NCI-H748 (cell line): Measurements from ENCODE around the gene ZNF710.

Experiments
- DNase-seq: peaks from one replicate; lab custom pipeline; 2025; ENCODE audit not compliant: unreplicated experiment; lab: John Stamatoyannopoulos, UW

The ZNF710 gene

DNA sequence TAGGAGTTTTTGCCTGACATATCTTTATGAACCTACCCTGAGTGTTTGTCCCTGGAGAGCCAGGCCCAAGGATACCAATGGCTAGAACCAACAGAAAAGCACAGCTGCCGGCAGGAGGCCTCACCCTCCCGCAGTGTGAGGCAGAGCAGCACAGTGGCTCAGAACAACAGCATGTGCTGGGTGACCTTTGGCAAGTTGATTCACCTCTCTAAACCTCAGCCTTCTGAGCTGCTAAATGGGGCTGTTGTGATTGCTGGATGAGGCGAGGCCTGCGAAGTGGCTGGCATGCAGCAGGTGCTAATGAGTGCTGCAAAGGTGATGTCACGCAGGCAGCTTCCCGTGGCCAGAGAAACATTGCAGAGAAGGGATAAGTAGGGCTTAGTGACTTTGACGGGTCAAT, 77.8 kb downstream of the ZNF710 start:
- DNase-seq = no peak

DNA sequence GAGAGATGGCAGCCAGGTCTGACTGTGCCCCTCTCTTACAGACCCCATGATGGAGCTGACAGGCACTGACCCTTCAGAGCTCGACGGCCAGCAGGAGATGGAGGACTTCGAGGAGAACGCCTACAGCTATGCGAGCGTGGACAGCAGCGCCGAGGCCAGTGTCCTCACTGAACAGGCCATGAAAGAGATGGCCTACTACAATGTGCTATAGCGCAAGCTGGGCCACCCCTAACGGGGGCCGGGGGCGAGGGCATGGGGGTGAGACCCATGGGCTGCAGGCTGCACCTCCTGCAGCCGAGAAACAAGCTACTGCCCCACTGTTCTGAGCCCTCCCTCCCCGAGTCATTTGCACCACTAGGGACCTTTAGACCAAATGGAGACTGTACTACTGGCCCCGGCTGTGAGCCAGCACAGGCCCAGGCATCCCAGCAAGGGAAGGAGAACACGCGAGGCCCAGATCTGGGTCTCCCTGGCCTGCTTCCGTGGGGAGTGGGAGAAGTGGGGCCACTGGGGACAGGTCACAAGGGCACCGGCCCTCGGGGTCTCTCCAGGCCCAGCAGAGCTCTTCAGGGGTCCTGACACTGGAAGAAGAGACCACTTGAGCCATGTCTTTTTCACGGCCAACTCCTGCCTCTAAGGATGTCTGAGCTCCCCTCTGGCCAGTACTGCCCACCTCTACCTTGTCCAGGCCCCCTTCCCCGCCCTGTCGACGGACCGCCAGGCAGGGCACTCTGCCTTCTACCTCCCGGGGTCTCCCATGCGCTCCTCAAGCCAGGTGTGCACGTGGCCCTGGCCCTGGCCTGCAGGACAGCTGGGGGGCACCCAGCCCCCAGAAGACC, 78.7 kb downstream of the ZNF710 start:
- no peak for DNase-seq

DNA sequence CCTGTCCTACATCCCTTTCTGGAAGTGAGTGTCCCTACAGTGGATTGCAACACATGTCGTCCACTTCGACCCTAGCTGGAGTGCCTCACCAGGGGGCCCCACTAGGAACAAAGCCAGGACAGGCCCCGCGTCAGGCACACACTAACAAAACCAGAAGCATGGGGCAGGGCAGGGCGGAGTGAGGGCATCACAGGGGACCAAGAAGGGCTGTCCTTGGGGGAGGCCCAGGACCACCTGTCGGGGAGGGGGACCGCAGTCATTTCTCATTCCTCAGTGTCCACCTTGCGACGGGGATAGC, 79.3 kb downstream of the ZNF710 start:
- DNase-seq = no peak

DNA sequence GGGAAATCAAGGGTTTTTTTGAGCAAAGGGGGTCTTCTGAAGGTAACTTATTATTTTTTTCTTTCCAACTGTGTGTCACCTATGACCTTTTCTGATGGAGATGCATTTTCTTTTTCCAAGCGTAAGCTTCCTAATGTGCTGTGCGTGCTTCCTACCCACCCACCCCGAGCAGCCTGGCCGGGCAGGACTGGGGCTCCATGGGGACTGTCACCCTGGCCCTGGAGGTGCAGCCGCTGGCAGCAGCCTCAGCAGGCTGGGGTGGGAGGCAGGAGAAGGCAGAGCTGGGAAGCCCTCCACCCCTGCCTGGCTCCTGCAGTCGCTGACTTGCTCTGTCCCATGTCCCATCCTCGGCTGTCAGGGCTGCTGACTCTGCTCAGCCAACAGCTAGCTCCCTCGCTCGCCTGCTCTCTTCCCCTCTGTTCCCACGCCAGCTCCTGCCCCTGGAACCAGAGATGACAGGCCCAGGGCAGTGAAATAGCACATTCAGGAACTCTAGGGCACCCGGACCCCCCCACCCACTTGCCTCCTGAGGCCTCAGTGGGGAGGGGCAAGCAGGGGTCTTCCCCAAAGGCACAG, 79.8 kb downstream of the ZNF710 start:
- no peak for DNase-seq

DNA sequence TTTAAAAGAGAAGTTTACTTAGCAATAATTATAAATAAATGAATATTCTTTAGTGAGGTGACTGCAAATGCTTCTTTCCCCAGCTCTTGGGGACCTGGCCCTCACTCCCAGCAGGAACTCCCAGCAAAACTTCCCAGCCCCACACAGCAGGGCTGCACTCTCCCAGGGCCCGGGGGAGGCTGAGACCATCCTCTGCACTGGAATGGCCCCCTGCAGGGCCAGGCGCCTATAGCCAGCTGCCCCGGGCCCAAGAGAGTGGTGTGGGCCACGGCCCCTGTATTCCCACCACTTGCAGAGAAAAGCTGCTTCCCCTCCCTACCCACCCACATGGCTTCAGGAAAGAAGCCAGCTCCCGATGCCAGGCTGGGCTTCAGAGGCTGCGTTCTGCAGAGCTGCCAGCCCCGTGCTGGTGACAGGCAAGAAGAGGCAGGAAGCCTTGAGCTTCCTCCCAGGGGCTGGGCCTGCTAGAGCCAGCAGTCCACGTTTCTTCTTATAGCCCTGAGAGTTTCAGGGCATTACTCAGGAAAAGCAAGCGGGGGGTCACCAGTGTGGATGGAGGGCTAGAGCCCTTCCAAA, 81.1 kb downstream of the ZNF710 start:
- DNase-seq = no peak

DNA sequence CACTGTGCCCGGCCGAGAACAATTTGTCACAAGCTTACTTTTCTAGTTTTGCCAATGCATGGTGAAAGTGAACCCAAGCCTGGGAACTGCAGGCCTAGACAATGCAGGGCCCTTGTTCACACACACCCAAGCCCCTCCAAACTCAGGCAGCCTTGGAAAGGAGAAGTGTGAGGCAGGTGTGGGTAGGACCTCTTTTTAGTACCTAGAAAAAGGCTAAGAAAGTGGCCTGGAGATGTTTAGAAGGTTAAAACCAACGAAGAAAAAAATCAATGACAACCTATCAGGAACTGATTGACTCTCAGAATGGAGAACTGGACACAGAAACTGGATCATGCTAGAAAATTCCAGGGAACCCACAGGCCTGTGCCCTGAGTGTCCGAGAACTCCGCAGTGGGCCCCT, 82.3 kb downstream of the ZNF710 start:
- no peak for DNase-seq

DNA sequence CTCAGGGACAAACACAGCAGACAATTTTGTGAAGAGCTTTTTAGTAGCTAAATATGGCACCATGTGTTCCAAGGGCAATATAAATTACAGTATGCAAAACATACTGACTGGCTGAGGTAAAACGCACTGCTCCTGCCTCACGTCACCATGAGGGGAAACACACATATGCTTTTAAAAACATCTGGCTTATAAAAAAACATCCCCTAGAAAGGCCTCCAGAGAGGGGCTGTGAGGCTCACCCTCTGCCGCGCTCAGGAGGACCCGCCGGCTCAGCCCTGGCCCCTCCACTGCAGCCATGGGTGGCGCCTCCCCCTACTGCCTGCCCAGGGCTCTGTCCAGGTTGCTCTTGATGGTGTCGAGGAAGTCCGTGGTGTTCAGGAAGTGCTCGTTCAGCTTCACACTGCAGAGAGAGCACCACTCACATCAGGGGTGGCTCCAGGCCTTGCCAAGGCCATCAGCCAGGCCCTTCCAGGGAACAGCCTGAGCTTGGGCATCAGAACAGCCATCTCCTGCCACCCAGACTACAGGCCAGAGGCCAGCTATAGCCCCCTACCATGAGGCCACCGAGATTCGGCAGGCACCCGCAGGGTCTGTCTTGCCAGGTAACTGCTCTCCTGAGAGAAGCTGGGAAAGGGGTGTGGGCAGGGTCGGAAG, 83.0 kb downstream of the ZNF710 start:
- DNase-seq = no peak

DNA sequence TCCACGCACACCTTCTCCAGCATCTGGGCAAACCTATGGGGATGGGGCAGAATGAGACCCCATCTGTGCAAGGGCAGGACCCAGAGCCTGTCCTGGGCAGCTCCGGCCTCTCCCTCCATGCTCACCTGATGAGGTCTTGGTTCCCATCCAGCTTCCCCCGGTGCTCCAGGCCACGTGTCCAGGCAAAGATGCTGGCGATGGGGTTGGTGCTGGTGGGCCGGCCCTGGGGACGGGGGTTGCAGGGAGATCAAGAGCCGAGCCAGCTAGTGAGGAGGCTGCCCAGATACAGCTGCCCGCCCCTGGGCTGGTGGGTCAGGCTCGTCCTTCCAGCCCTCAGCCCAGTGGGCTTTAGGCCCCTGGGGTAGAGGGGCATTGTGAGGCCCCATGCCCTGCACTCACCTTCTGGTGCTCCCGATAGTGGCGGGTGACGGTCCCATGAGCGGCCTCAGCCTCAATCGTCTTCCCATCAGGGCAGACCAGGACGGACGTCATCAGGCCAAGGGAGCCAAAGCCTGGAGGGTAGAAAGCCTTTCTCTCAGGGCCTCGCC, 83.8 kb downstream of the ZNF710 start:
- DNase-seq = no peak

DNA sequence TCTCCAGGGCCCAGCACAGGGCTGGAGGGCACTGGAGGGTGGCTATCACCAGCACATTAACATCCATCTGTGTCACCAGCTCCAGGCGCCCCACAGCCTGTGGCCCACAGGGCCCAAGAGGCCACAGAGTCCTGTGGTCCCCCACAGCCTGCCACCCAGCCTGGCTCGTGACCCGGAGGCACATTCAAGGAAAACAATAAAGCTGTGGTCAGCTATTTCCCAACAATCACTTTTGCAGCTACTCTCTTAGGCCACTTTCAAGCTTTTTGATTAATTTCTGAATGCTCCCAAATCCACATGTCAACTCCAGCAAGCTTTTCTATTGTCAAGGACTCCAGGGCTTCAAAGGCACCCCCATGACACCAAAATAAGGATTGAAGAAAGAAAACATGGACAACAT, 84.4 kb downstream of the ZNF710 start:
- DNase-seq = no peak

DNA sequence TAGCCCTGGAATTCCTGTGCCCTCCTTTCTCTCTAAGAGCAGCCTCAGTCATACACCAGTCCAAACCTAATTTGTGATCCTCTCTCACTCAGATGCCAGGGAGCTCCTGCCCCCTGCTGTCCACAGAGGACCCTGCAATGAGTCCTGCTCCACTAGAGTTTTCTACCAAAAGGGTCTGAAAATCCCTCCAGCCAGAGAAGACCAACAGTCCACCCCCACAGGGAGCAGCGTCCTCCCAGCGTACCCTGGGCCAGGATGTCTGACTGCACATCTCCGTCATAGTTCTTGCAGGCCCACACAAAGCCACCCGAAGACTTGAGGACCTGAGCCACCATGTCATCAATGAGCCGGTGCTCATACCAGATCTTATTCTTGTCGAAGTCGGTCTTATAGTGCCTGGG, 85.7 kb downstream of the ZNF710 start:
- peak; percentile 40 for DNase-seq

DNA sequence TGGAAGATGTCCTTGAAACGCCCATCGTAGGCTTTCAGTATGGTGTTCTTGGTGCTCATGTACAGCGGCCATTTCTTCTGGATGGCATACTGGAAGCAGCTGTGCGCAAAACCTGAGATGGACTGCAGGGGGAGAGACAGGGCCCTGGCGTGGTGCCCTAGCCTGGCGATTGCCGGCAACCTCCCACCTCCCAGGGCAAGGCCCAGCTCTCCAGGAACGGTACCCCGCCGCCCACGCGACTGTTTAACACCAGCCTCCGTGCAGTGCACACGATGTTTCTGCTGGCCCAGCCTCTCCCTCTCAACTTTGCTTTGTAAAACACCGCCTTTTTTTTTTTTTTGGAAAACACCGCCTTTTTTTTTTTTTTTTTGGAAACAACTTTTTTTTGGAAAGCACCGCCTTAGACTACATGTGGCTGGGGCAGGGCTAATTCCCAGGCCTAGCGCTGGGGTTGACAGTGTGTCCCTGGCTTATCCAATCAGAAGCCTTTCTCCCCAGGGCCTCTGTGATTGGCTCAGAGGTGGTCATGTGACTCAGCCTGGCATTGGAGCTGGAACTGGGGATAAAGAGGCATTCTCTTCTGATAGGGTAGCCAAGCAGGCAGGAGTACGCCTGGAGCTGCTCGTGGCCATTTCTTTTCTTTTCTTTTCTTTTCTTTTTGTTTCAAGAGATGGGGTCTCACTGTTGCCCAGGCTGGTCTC, 86.5 kb downstream of the ZNF710 start:
- DNase-seq = no peak

DNA sequence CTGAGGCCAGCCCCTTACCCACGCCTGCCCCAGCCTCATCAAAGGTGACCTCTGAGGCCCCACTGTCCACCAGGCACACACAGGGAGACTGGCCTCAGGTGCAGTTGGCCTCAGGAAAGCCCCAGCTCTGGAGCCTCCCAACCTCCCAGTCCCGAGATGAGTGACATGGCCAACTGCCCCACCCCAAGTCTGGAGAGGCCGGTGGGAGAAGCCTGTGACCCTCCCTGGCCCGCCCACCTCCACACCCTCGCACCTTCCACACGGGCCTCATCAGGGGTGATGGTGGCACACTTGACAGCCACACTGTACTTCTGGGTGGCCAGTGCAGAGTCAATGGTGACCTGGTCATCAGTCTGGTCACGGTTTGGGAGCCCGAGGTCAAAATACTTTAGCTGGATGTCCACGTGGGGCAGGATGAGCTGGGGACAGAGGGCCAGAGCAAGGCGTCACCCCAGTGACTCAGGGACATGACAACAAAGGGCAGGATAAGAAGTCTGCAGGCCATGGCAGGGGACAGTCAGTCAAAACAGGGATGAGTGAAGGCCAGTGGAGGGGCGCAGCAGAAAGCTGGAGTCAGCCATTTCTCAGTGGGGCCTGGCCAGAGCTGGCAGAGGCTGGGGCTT, 89.2 kb downstream of the ZNF710 start:
- DNase-seq = no peak

DNA sequence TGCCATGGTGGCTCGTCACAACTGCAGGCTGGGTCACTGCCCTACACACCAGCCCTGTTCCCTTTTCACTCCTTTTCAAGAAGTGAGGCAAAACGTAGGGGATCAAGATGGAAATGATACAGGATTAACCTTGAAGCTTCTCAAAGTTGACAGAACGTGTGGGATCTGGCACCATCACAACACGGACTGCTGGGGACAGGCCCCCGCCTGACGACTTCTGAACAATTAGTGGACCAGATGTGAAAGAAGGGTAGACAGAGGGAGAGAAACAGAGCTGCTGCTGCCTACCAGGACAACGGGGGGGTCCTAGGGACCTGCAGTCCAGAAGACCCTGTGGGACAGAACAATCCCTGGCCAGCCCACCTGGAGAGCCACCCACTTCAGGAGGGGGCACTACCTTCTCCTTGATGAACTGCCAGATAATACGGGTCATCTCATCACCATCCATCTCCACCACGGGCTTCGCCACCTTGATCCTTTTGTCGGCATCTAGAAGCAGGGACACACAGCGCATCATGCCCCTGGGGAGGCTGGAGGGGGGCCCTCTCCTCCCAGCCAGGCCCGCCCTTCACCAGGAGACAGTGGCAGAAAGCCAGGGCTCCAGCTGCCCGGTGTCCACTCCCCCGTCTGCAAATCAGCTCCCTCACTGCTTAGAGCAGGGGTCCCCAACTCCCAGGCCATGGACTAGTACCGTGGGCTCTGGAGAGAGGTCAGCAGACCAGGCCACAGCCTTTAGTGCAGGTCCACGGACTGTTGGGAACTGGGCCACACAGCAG, 90.2 kb downstream of the ZNF710 start:
- DNase-seq = no peak

DNA sequence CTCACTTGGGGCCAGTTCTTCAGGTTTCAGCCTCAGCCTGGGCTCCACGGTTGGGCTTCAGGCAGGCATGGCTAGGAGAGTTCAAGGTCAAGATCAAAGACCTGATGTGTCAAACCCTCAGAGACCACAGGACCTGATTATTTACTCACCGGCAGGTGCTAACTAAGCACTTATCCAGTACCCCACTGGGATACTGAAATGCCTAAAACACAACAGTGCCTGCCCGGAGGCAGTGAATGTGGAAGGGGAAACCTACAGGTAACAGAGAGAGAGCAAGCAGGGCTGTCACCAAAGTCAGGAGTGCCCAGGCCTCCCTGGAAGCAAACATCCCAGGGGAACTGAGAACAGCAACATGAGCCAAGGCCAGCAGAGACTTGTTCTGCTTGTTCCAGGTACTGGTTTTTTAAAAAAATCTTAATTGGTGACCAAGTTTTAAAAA, 94.4 kb downstream of the ZNF710 start:
- peak; percentile 72 for DNase-seq

DNA sequence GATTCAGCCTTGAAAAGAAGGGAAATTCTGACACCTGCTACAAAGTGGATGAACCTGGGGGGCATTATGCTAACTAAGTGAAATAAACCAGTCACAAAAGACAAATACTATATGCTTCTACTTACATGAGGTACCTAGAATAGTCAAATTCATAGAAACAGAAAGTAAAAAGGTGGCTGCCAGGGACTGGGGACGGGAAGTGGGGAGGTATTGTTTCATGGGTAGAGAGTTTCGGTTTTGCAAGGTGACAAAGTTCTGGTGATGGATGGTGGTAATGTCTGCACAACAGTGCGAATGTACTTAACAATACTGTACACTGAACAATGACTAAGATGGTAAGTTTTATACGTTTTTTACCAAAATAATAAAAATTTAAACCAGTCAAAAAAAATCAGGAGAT, 96.4 kb downstream of the ZNF710 start:
- no peak for DNase-seq

DNA sequence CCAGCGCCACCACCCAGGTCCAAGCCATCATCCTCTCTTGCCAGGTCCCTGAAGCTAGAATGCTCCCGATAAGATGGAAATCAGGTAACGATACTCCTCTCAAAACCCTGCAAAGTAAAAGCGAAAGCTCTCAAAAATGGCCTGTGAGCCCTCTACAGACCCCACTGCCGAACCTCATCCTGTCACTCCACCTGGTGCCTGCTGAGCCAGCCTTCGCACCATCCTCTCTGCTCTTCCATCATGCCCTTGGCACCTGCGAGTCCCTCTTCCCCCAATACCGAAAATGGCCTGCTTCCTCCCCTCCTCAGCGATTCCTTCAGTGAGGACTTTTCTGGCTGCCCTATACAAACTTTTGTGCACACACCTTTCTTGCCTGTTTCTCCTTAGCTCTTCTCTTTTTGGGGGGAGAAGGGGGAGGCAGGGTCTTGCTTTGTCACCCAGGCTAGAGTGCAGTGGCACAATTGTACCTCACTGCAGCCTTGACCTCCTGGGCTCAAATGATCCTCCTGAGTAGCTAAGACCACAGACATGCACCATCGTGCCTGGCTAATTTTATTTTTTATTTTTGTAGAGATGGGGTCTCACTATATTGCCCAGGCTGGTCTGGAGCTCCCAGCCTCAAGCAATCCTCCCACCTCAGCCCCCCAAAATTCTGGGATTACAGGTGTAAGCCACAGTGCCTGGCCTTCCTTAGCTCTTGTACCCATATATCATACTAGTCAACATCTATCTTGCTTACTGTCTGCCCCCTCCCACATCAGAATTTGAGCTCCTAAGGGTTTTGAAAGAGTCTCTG, 98.1 kb downstream of the ZNF710 start:
- no peak for DNase-seq

DNA sequence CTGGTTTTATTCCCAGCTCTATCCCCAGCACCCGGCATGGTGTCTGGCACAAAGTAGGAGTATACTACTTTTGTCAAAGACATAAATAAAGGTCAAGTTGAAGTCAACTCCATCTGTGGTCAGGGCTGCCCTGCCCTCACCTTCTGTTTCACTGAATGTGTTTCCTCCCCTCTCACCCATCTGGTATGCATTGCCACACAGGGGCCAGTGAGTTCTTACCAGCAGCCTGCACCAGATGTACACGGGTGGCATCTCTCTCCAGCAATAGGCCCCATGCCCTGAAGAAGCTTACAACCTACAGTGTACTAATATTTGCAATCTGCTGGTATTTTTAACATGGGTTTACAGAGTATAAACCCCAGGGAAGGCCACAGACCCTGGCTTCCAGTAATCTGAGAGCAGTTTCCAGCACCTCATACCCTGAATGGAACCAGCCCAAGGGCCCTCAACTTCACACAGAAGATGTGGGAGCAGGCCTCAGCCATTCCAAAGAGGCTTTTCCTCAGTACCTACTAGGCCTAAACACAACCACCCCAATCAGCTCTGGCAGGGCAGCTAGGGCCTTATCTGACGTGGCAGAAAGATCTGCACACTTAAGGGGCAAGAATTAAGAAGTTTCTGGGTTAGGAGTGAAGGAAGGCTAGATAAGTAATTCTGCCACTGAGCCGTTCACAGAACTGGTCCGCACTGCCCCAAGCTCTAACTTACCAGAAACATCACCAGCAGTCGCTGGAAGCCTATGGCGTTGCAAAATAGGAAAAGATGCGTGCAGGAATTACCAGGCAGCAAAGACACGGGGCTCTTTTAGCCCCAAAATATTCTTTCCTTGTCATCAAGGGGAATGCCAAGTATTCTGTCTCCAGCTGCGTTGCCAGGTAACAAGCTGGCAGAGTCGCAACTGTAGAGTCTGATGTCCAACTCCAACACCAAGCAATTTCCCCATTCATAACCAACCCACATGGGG, 99.0 kb downstream of the ZNF710 start:
- DNase-seq = peak; percentile 9
